Esophagus muscularis mucosa (tissue), 3 donors: ENCODE measurements around the gene RASAL2.

ENCODE experiments used
- POLR2A ChIP-seq: fragments of 450-650 bp; IDR thresholded peaks from one replicate; pipeline ENCODE4 v1.6.1; 2017; ENCODE audit warnings: antibody characterized with exemption, moderate library complexity, mild to moderate bottlenecking, low read depth
- POLR2AphosphoS5 ChIP-seq, 2 donors: sonication (generic); formaldehyde crosslinking; IDR thresholded peaks; one replicate each; pipeline ENCODE4 v1.6.1; 2017; ENCODE audit warnings: antibody characterized with exemption in 2 of 2
- TF ChIP-seq, protein P1 (sequence below), 3 experiments: fragments of 200-600 bp in 2 of 3; fragments of 450-650 bp in 1 of 3; sonication (generic) in 2 of 3; IDR thresholded peaks; one replicate each; pipeline ENCODE4 v1.5.1; 2017 to 2019; ENCODE audit warnings: antibody characterized with exemption in 3 of 3, mild to moderate bottlenecking in 2 of 3, moderate library complexity in 1 of 3

DNA sequence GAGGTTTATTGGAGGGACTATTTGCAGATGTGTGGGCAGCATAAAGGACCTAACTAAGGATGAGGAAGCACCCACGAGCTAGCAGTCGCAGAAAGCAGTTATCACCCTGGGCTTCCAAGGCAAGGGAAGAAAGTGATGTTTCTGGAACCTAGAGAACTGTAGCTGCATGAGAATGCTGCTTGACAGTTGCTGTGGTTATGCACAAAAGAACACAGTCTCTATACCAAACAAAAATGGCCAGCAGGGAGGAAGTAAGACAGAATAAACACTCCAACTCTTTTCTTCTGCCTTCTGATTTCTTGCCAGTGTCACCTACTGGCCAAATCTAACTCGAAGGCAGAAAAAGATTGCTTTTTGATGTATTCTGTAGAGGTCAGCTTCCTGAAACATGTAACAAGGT is 190.2 kb downstream of the RASAL2 start:
- TF ChIP-seq, protein P1, sequence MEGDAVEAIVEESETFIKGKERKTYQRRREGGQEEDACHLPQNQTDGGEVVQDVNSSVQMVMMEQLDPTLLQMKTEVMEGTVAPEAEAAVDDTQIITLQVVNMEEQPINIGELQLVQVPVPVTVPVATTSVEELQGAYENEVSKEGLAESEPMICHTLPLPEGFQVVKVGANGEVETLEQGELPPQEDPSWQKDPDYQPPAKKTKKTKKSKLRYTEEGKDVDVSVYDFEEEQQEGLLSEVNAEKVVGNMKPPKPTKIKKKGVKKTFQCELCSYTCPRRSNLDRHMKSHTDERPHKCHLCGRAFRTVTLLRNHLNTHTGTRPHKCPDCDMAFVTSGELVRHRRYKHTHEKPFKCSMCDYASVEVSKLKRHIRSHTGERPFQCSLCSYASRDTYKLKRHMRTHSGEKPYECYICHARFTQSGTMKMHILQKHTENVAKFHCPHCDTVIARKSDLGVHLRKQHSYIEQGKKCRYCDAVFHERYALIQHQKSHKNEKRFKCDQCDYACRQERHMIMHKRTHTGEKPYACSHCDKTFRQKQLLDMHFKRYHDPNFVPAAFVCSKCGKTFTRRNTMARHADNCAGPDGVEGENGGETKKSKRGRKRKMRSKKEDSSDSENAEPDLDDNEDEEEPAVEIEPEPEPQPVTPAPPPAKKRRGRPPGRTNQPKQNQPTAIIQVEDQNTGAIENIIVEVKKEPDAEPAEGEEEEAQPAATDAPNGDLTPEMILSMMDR (IDR thresholded peaks at IDR 0.05): no peak
- no peak for TF ChIP-seq POLR2A
- TF ChIP-seq POLR2AphosphoS5 (IDR thresholded peaks at IDR 0.05): no peak
